ENCODE measurements around the gene TEX264. TPM values are rescaled to one million over a fixed set of nuclear protein-coding genes. Genes with fewer than 3 reads are reported as not detected.

TEX264 gene
- total RNA-seq, 2 experiments from 2014 or later: 45.6 to 50.3 TPM

GRCh38 chr3:51684971-51685751 lies 14.1 kb downstream of the TEX264 start:
- peaks cover 40% of the 10 kb centered on the region for H3K4me1 ChIP-seq (ENCODE audit: insufficient read depth, low read length, poor library complexity, severe bottlenecking)
- no TSS peak for BruUV-seq (replicated peaks)
- CTCF ChIA-PET (ENCODE audit: unreplicated experiment): no interaction called here
- H2AFZ ChIP-seq (ENCODE audit: low read length): no peak overlapping the region
- H3K4me2 ChIP-seq (ENCODE audit: low read length): no peak overlapping the region
- H3K27ac ChIP-seq (ENCODE audit: low read depth, low read length, poor library complexity, severe bottlenecking): no peak overlapping the region
- no peaks in the 10 kb centered on the region for H3K79me2 ChIP-seq (ENCODE audit: insufficient read depth, low read depth, low read length)
- H3K9me2 ChIP-seq (ENCODE audit: insufficient read depth, low read length): no peaks in the 10 kb centered on the region
- H3K9me3 ChIP-seq (ENCODE audit: low read length): no peaks in the 10 kb centered on the region
- TF ChIP-seq CTCF (conservative IDR thresholded peaks at IDR 0.05; ENCODE audit: low read length) (no peak), EZH2phosphoT487 (IDR thresholded peaks at IDR 0.05; ENCODE audit: borderline replicate concordance, low read depth, low read length) (no peak)
- no peak for DNase-seq (ENCODE audit: low spot score)
- peaks cover 70% of the 10 kb centered on the region for H3K36me3 ChIP-seq (ENCODE audit: insufficient read depth, low read length)
- no peak overlapping the region for H3K4me3 ChIP-seq (ENCODE audit: low read depth, low read length, poor library complexity, severe bottlenecking)
- intact Hi-C loops (cut with micrococcal nuclease; ENCODE audit: unreplicated experiment): no loop called here
- no peaks in the 10 kb centered on the region for H4K20me1 ChIP-seq (ENCODE audit: insufficient read depth, low read length)
- POLR2A ChIA-PET: interaction anchor here (1.0 kb wide), 1 partner anchor 10 kb away, joined by 3 read pairs; no protein-coding TSS in a partner anchor

GRCh38 chr3:51686056-51686455 lies 15.0 kb downstream of the TEX264 start:
- Histone ChIP-seq H3K4me1 (ENCODE audit: insufficient read depth, low read length, poor library complexity, severe bottlenecking) (peaks cover 31% of the 10 kb centered on the region), H3K4me3 (ENCODE audit: low read depth, low read length, poor library complexity, severe bottlenecking) (no peak overlapping the region), H3K79me2 (ENCODE audit: insufficient read depth, low read depth, low read length) (no peaks in the 10 kb centered on the region), H4K20me1 (ENCODE audit: insufficient read depth, low read length) (no peaks in the 10 kb centered on the region), H2AFZ (ENCODE audit: low read length) (no peak overlapping the region), H3K27ac (ENCODE audit: low read depth, low read length, poor library complexity, severe bottlenecking) (no peak overlapping the region), H3K9me2 (ENCODE audit: insufficient read depth, low read length) (no peaks in the 10 kb centered on the region), H3K4me2 (ENCODE audit: low read length) (peak overlapping the region; percentile 41), H3K9me3 (ENCODE audit: low read length) (no peaks in the 10 kb centered on the region), H3K36me3 (ENCODE audit: insufficient read depth, low read length) (peaks cover 78% of the 10 kb centered on the region)
- BruUV-seq (replicated peaks): no TSS peak
- DNase-seq (ENCODE audit: low spot score): no peak
- ChIA-PET POLR2A (interaction anchor here (0.7 kb wide), 1 partner anchor 1442 kb away, joined by 3 read pairs; no protein-coding TSS in a partner anchor), CTCF (ENCODE audit: unreplicated experiment) (no interaction called here)
- intact Hi-C loops (cut with micrococcal nuclease; ENCODE audit: unreplicated experiment): no loop called here
- TF ChIP-seq EZH2phosphoT487 (IDR thresholded peaks at IDR 0.05; ENCODE audit: borderline replicate concordance, low read depth, low read length) (no peak), CTCF (conservative IDR thresholded peaks at IDR 0.05; ENCODE audit: low read length) (no peak)
